MM.1S (cell line): ENCODE data around the gene RPS2.

Experiments used
- CTCF ChIP-seq: fragments of 300-600 bp; sonication (generic); IDR thresholded peaks from 2 replicates; pipeline ENCODE4 v1.5.1; 2016; ENCODE audit warnings: antibody characterized with exemption, low read length, mixed read lengths
- EZH2 ChIP-seq: fragments of 300-600 bp; sonication (generic); optimal IDR thresholded peaks from 2 replicates; pipeline ENCODE3; 2017; ENCODE audit warnings: low read depth, mild to moderate bottlenecking, antibody characterized with exemption, low read length, mixed read lengths

- no peak for TF ChIP-seq EZH2
- no peak for TF ChIP-seq CTCF
Observed at GRCh38 chr16:1976951-1977874, 12.6 kb upstream of the RPS2 start.
